H9 (cell line): ENCODE results near the gene LRRC23. TPM values are rescaled to one million over a fixed set of nuclear protein-coding genes. Genes with fewer than 3 reads are reported as not detected.

Experiments used
- DNase-seq: peaks from one replicate; pipeline ENCODE4 v3.0.0-alpha.2; 2017
- H2AFZ ChIP-seq: one replicate; pipeline ENCODE4 v1.6.1; 2013; ENCODE audit warnings: mild to moderate bottlenecking, low read length, control low read depth, moderate library complexity
- H2AK5ac ChIP-seq: 2 replicates; pipeline ENCODE4 v1.6.1; 2013; ENCODE audit warnings: low read length, control low read depth, mixed read lengths; ENCODE audit not compliant: insufficient read length
- H2BK120ac ChIP-seq: one replicate; pipeline ENCODE4 v1.6.1; 2013; ENCODE audit warnings: low read depth, mild to moderate bottlenecking, low read length, control low read depth, inconsistent platforms; ENCODE audit not compliant: poor library complexity, severe bottlenecking
- H2BK12ac ChIP-seq: 2 replicates; pipeline ENCODE4 v1.6.1; 2013; ENCODE audit warnings: low read length, control low read depth, mixed read lengths, low read depth; ENCODE audit not compliant: insufficient read length
- H2BK15ac ChIP-seq: 2 replicates; pipeline ENCODE4 v1.6.1; 2013; ENCODE audit warnings: low read depth, low read length, control low read depth
- H2BK20ac ChIP-seq: one replicate; pipeline ENCODE4 v1.6.1; 2013; ENCODE audit warnings: low read depth, mild to moderate bottlenecking, low read length, control low read depth, inconsistent platforms; ENCODE audit not compliant: poor library complexity, severe bottlenecking
- H2BK5ac ChIP-seq: 2 replicates; pipeline ENCODE4 v1.6.1; 2013; ENCODE audit warnings: low read length, control low read depth, mixed read lengths; ENCODE audit not compliant: insufficient read length
- H3K14ac ChIP-seq: 2 replicates; pipeline ENCODE4 v1.6.1; 2013; ENCODE audit warnings: low read length, control low read depth; ENCODE audit not compliant: insufficient read depth
- H3K18ac ChIP-seq: 2 replicates; pipeline ENCODE4 v1.6.1; 2013; ENCODE audit warnings: low read depth, mild to moderate bottlenecking, mixed read lengths, low read length, control low read depth; ENCODE audit not compliant: insufficient read length
- H3K23ac ChIP-seq: 2 replicates; pipeline ENCODE4 v1.6.1; 2013; ENCODE audit warnings: low read length, control low read depth, mixed read lengths, low read depth; ENCODE audit not compliant: insufficient read length
- H3K23me2 ChIP-seq: 2 replicates; pipeline ENCODE4 v1.6.1; 2013; ENCODE audit warnings: low read depth, mild to moderate bottlenecking, mixed read lengths, low read length, control low read depth; ENCODE audit not compliant: insufficient read length, poor library complexity, severe bottlenecking
- H3K27ac ChIP-seq: 2 replicates; pipeline ENCODE4 v1.5.1; 2013; ENCODE audit warnings: low read length, control low read depth, mixed read lengths, low read depth; ENCODE audit not compliant: insufficient read length
- H3K27me3 ChIP-seq: 2 replicates; pipeline ENCODE4 v1.6.1; 2013; ENCODE audit warnings: low read length, control low read depth, inconsistent platforms; ENCODE audit not compliant: insufficient read depth
- H3K4ac ChIP-seq: 2 replicates; pipeline ENCODE4 v1.6.1; 2013; ENCODE audit warnings: low read depth, mild to moderate bottlenecking, control low read depth, inconsistent platforms, low read length, moderate library complexity
- H3K4me1 ChIP-seq: 2 replicates; pipeline ENCODE4 v1.6.1; 2013; ENCODE audit warnings: low read length, control low read depth, inconsistent platforms; ENCODE audit not compliant: insufficient read depth
- H3K4me2 ChIP-seq: 2 replicates; pipeline ENCODE4 v1.6.1; 2013; ENCODE audit warnings: low read length, control low read depth, mixed read lengths; ENCODE audit not compliant: insufficient read length, insufficient read depth
- H3K56ac ChIP-seq: 2 replicates; pipeline ENCODE4 v1.6.1; 2013; ENCODE audit warnings: low read depth, mild to moderate bottlenecking, mixed read lengths, low read length, control low read depth; ENCODE audit not compliant: insufficient read length
- H3K79me1 ChIP-seq: 2 replicates; pipeline ENCODE4 v1.6.1; 2013; ENCODE audit warnings: low read depth, mild to moderate bottlenecking, moderate library complexity, low read length, control low read depth, inconsistent platforms; ENCODE audit not compliant: insufficient read depth, poor library complexity, severe bottlenecking
- H3K79me2 ChIP-seq: 2 replicates; pipeline ENCODE4 v1.6.1; 2013; ENCODE audit warnings: low read length, control low read depth, inconsistent platforms; ENCODE audit not compliant: insufficient read depth
- H3K9ac ChIP-seq: 2 replicates; pipeline ENCODE4 v1.6.1; 2013; ENCODE audit warnings: low read length, control low read depth, mixed read lengths; ENCODE audit not compliant: insufficient read length; ENCODE audit errors: extremely low read depth
- H3K9me3 ChIP-seq: one replicate; pipeline ENCODE4 v1.6.1; 2013; ENCODE audit warnings: low read depth, low read length, inconsistent platforms; ENCODE audit not compliant: control insufficient read depth
- H3T11ph ChIP-seq: one replicate; pipeline ENCODE4 v1.6.1; 2013; ENCODE audit warnings: mild to moderate bottlenecking, low read length, control low read depth, inconsistent platforms
- H4K20me1 ChIP-seq: one replicate; pipeline ENCODE4 v1.6.1; 2013; ENCODE audit not compliant: control insufficient read depth, insufficient read length, insufficient read depth
- H4K5ac ChIP-seq: 2 replicates; pipeline ENCODE4 v1.6.1; 2013; ENCODE audit warnings: low read depth, mild to moderate bottlenecking, mixed read lengths, low read length, control low read depth; ENCODE audit not compliant: insufficient read length
- H4K8ac ChIP-seq: replicated peaks from 2 replicates; pipeline ENCODE4 v1.6.1; 2013; ENCODE audit warnings: low read length, control low read depth, mixed read lengths, low read depth; ENCODE audit not compliant: insufficient read length
- H4K91ac ChIP-seq: 2 replicates; pipeline ENCODE4 v1.6.1; 2013; ENCODE audit warnings: low read depth, mild to moderate bottlenecking, moderate library complexity, mixed read lengths, low read length, control low read depth; ENCODE audit not compliant: insufficient read length
- H3K27ac Mint-ChIP-seq, 3 experiments: 2 replicates in 2 of 3; 3 replicates in 1 of 3; pipeline ENCODE4 v1.8.0; 2020 to 2021; ENCODE audit warnings: mixed read lengths in 3 of 3, mild to moderate bottlenecking in 1 of 3, moderate library complexity in 1 of 3
- H3K27me3 Mint-ChIP-seq: 2 replicates; pipeline ENCODE4 v1.8.0; 2021; ENCODE audit warnings: low read depth, mild to moderate bottlenecking, moderate library complexity, mixed read lengths
- H3K36me3 Mint-ChIP-seq, 3 experiments: 2 replicates in 2 of 3; 3 replicates in 1 of 3; pipeline ENCODE4 v1.8.0; 2020 to 2021; ENCODE audit warnings: low read depth in 3 of 3, mixed read lengths in 3 of 3; ENCODE audit not compliant: insufficient read depth in 1 of 3
- H3K4me1 Mint-ChIP-seq, 2 experiments: 2 replicates each; pipeline ENCODE4 v1.8.0; 2020; ENCODE audit warnings: mixed read lengths in 2 of 2
- H3K4me3 Mint-ChIP-seq, 2 experiments: 2 replicates in 1 of 2; 3 replicates in 1 of 2; pipeline ENCODE4 v1.8.0; 2020 to 2021; ENCODE audit warnings: mild to moderate bottlenecking in 2 of 2, mixed read lengths in 2 of 2, moderate library complexity in 1 of 2
- H3K9me3 Mint-ChIP-seq, 2 experiments: 2 replicates in 1 of 2; 3 replicates in 1 of 2; pipeline ENCODE4 v1.8.0; 2020; ENCODE audit warnings: mild to moderate bottlenecking in 2 of 2, mixed read lengths in 2 of 2, moderate library complexity in 1 of 2
- CTCF ChIP-seq: fragments of 200-600 bp; sonication (generic); conservative IDR thresholded peaks from 3 replicates; pipeline ENCODE4 v1.8.0; 2021; ENCODE audit warnings: antibody characterized with exemption, mild to moderate bottlenecking
- WGBS: extraction: QIAGEN DNeasy Blood & Tissue Kit; methylation state at CpG from one replicate; pipeline ENCODE4 v1.1.7; 2013; ENCODE audit warnings: missing lambda C conversion rate, low lambda C conversion rate, mixed read lengths; ENCODE audit not compliant: insufficient read length; ENCODE audit errors: extremely low coverage; 5-methylcytosine and 5-hydroxymethylcytosine counted together
- total RNA-seq: library from RNA; stranded (reverse); gene quantifications from 2 replicates; pipeline ENCODE4 v1.2.1, GENCODE V29; 2021

LRRC23 gene
- total RNA-seq, 1 experiment from 2014 or later: 2.1 TPM

- H3K9ac ChIP-seq: no peak overlapping the region
- no peak overlapping the region for H3K56ac ChIP-seq
- H4K8ac ChIP-seq: no peak overlapping the region
- no peak overlapping the region for H4K91ac ChIP-seq
- no peak overlapping the region for H3K27ac Mint-ChIP-seq
- no peak overlapping the region for H2BK120ac ChIP-seq
- H3K4me1 ChIP-seq: no peaks in the 10 kb centered on the region
- no peak overlapping the region for H3K4me2 ChIP-seq
- no peaks in the 10 kb centered on the region for H3K9me3 ChIP-seq
- peaks cover 16% of the 10 kb centered on the region for H3K23me2 ChIP-seq
- H3K27ac ChIP-seq: no peak overlapping the region
- H3K4me1 Mint-ChIP-seq: peaks cover 29 to 39% of the 10 kb centered on the region in 2 experiments
- no peak overlapping the region for H2BK20ac ChIP-seq
- TF ChIP-seq CTCF: no peak
- H3K4me3 Mint-ChIP-seq: no peak overlapping the region
- no peaks in the 10 kb centered on the region for H3K9me3 Mint-ChIP-seq
- H3K36me3 Mint-ChIP-seq: peaks cover 25 to 69% (median 47%) of the 10 kb centered on the region in 3 experiments; a peak in 6 of 7 replicates
- WGBS: no CpG with 5 or more reads among the region's 1 CpG
- no peaks in the 10 kb centered on the region for H3K27me3 ChIP-seq
- H3K18ac ChIP-seq: no peak overlapping the region
- no peak for DNase-seq
- no peak overlapping the region for H3K4ac ChIP-seq
- peaks cover 24% of the 10 kb centered on the region; the same call in 1 of the 2 replicates for H3K79me2 ChIP-seq
- no peak overlapping the region for H2BK5ac ChIP-seq
- H2BK15ac ChIP-seq: no peak overlapping the region
- H3K23ac ChIP-seq: no peak overlapping the region
- H4K20me1 ChIP-seq: no peaks in the 10 kb centered on the region
- no peak overlapping the region for H2AK5ac ChIP-seq
- H3K27me3 Mint-ChIP-seq: no peaks in the 10 kb centered on the region
- H3T11ph ChIP-seq: no peak overlapping the region
- no peak overlapping the region for H3K14ac ChIP-seq
- H2BK12ac ChIP-seq: no peak overlapping the region
- H4K5ac ChIP-seq: no peak overlapping the region
- no peak overlapping the region for H2AFZ ChIP-seq
- no peaks in the 10 kb centered on the region for H3K79me1 ChIP-seq
These were observed 28.1 kb downstream of the LRRC23 start for GRCh38 chr12:6932766-6933165.
